GM18861 (cell line): ENCODE results near the gene SIM1.

Experiments used
- ATAC-seq: cut with Tn5 transposase; IDR thresholded peaks from one replicate; pipeline ENCODE4 v1.9.1; 2021; ENCODE audit not compliant: unreplicated experiment

Gene SIM1

GRCh38 chr6:100456908-100457235 is 7.8 kb downstream of the SIM1 start:
- ATAC-seq: no peak

- no peak for ATAC-seq
These were observed 8.4 kb downstream of the SIM1 start for GRCh38 chr6:100456141-100456907.

- no peak for ATAC-seq
These were observed 9.2 kb downstream of the SIM1 start for GRCh38 chr6:100455230-100456124.

GRCh38 chr6:100454551-100455229 is 10.0 kb downstream of the SIM1 start:
- ATAC-seq: no peak

GRCh38 chr6:100453701-100454521 is 10.8 kb downstream of the SIM1 start:
- ATAC-seq: no peak

- ATAC-seq: no peak
These were observed 11.7 kb downstream of the SIM1 start for GRCh38 chr6:100452998-100453397.

GRCh38 chr6:100451577-100451976 is 13.1 kb downstream of the SIM1 start:
- no peak for ATAC-seq

- no peak for ATAC-seq
These were observed 15.5 kb downstream of the SIM1 start for GRCh38 chr6:100449239-100449691.

- no peak for ATAC-seq
These were observed 16.6 kb downstream of the SIM1 start for GRCh38 chr6:100447900-100448748.

- no peak for ATAC-seq
These were observed 17.4 kb downstream of the SIM1 start for GRCh38 chr6:100447081-100447899.

- ATAC-seq: no peak
These were observed 18.3 kb downstream of the SIM1 start for GRCh38 chr6:100446115-100447080.

GRCh38 chr6:100445512-100445911 is 19.2 kb downstream of the SIM1 start:
- ATAC-seq: no peak

GRCh38 chr6:100440935-100441334 is 23.8 kb downstream of the SIM1 start:
- no peak for ATAC-seq

GRCh38 chr6:100435299-100435698 is 29.4 kb downstream of the SIM1 start:
- no peak for ATAC-seq

- ATAC-seq: no peak
These were observed 30.8 kb downstream of the SIM1 start for GRCh38 chr6:100433726-100434435.

- ATAC-seq: no peak
These were observed 32.6 kb downstream of the SIM1 start for GRCh38 chr6:100432136-100432535.

- no peak for ATAC-seq
These were observed 33.8 kb downstream of the SIM1 start for GRCh38 chr6:100430962-100431361.
